ENCODE results near the gene REC114.
"Not testable (repeated sequence)": the region's sequence is repeated elsewhere in the genome, so short reads cannot be mapped to it uniquely, and the experiment has no call there.

DNA sequence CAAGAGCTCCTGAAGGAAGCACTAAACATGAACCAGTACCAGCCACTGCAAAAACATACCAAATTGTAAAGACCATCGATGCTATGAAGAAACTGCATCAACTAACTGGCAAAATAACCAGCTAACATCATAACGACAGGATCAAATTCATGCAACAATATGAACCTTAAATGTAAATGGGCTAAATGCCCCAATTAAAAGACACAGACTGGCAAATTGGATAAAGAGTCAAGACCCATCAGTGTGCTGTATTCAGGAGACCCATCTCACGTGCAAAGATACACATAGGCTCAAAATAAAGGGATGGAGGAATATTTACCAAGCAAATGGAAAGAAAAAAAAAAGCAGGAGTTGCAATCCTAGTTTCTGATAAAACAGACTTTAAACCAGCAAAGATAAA lies 7.0 kb downstream of the REC114 start:
- TF ChIP-seq FOXK2 (IDR thresholded peaks at IDR 0.05); ZNF384 (IDR thresholded peaks at IDR 0.05); FOXM1 (IDR thresholded peaks at IDR 0.05; ENCODE audit: borderline replicate concordance); SUZ12 (IDR thresholded peaks at IDR 0.05); SP1 (IDR thresholded peaks at IDR 0.05); FOXA1 (IDR thresholded peaks at IDR 0.05); HDGF (IDR thresholded peaks at IDR 0.05; ENCODE audit: borderline replicate concordance); ARNT (IDR thresholded peaks at IDR 0.05); LEF1 (IDR thresholded peaks at IDR 0.05; ENCODE audit: borderline replicate concordance); L3MBTL2 (conservative IDR thresholded peaks at IDR 0.05); NFRKB (IDR thresholded peaks at IDR 0.05); BHLHE40 (IDR thresholded peaks at IDR 0.05; ENCODE audit: borderline replicate concordance); TARDBP (IDR thresholded peaks at IDR 0.05); ELF4 (IDR thresholded peaks at IDR 0.05): not testable (repeated sequence)

Data from HEK293T (cell line).